SIG-M5 treated with dmso at 0.1 percent for 504 hours (cell line): ENCODE results near the gene UBC.
"Not testable (repeated sequence)": the region's sequence is repeated elsewhere in the genome, so short reads cannot be mapped to it uniquely, and the experiment has no call there.

Source experiments
- DNase-seq: peaks from one replicate; lab custom pipeline; 2025; ENCODE audit not compliant: unreplicated experiment; lab: John Stamatoyannopoulos, UW

UBC gene

GRCh38 chr12:124884587-124885438, 29.6 kb downstream of the UBC start:
- no peak for DNase-seq

- DNase-seq, result no peak
Measured at GRCh38 chr12:124883263-124884130, 31.0 kb downstream of the UBC start.

DNA sequence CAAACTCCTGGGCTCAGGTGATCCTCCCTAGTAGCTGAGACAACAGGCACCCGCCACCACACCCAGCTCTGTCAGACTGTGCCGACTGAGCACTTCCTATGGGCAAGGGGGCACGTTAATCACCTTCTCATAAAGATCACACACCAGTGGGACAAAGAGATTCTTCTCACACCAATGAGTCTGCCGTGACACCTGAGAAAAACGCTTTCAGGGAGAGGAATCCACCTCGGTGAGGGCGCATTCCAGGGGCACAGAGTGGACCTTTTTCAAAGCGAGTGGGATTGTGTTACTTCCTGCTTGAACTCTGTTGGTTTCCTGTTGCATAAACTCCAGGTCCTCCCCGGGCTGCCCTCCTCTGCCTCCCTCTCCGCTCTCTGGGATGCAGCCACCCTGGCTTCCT, 33.3 kb downstream of the UBC start:
- peak; percentile 54 for DNase-seq

DNA sequence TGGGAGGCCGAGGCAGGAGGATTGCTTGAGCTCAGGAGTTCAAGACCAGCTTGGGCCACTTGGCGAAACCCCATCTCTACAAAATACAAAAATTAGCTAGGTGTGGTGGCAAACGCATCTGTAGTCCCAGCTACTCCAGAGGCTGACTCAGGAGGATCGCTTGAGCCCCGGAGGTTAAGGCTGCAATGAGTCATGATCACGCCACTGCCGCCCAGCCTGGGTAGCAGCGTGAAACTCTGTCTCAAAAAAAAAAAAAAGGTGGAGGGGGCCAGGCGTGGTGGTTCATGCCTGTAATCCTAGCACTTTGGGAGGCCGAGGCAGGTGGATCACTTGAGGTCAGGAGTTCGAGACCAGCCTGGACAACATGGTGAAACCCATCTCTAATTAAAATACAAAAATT, 34.1 kb downstream of the UBC start:
- DNase-seq, result not testable (repeated sequence)

DNA sequence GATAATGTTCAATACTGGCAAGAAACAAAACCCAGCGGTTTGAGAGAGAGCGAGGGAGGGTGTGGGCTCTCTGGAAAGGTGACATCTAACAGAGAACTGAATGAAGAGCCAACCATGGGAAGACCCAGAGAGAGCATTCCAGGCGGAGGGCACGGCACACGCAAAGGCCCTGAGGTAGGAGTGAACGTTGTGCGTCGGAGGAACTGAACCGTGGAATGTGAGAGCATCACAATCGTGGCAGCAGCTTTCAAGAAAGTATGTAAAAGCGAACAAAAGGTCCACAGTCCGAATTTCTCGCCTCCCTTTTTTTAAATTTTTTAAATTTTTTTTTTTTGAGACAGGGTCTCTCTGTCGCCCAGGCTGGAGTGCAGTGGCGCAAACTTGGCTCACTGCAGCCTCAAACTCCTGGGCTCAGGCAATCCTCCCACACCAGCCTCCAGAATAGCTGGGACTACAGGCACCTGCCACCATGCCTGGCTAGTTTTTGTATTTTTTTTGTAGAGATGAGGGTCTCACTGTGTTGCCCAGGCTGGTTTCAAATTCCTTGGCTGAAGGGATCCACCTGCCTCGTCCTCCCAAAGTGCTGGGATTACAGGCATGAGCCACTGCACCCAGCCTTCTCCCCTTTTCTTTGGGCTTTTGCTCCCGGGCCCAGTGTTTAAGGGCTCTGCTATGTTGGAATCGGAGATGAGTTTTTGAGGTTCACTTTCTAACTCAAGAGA, 35.5 kb downstream of the UBC start:
- no peak for DNase-seq

DNA sequence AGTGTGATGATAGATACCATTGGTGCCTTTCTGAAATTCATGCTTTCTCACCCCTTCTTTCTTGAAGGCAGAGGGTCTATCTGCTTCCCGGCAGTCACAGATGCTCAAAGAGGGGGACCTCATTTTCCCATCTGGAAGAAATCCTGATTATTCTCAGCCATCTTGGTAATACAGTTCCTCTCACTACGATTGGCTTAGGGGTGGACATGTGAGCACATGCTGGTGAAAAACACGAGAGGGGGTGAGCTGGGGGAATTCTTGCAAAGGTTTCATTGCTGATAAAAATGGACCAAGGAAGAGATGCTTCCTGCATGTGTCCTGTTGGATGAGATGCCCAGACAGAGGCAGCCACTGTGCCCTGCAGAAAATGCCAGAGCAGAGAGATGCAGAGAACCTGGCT, 37.0 kb downstream of the UBC start:
- no peak for DNase-seq

- no peak for DNase-seq
Measured at GRCh38 chr12:124876171-124876570, 38.3 kb downstream of the UBC start.

DNA sequence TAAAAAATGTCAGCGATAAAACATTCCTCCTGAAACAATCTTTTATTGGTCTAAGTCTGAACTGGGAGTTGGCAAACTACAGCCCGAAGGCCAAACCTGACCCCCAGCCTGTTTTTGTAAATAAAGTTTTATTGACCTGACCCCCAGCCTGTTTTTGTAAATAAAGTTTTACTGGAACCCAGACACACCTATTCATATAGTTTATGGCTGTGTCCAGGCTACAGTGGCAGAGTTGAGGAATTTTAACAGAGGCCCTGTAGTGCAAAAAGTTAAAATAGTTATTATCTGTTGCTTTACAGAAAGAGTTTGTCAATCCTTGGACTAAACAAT, 38.7 kb downstream of the UBC start:
- no peak for DNase-seq

DNA sequence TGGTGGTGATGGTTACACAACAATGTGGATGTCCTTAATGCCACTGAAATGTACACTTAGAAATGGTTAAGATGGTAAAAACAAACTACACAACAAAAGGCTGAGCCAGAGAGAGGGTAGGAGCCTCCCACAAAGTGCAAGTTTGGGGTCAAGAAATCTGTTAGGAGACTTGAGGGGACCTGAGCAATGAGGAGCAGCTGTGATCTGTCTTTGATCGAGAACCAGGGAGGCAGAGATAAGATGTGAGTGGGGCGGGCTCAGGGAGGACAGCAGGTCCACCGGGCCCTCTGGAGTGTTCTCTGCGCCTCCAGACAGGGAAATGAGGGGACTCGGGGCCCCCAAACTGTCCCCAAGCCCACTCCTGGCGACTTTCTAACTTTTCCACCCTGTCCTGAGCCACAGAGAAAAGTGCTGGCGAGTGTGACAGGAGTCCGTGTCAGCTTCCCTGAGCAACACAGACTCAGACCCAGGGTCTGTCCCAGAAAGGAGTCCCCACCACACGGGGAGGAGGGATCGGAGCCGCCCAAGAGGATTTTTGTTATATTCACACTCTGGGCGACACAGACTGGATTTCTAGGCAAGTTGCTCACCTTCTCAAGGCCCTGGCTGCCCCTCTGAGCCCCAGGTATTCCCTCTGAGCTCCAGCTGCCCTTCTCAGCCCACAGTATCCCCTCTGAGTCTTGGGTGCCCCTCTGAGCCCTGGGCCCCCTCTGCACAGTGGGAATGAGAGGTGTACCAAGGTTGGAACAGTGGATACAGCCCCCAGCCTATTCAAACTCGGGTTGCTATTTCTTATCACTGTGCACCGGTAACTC, 39.3 kb downstream of the UBC start:
- DNase-seq, result peak; percentile 43

- DNase-seq, result no peak
Measured at GRCh38 chr12:124874188-124874587, 40.3 kb downstream of the UBC start.

- DNase-seq, result no peak
Measured at GRCh38 chr12:124872068-124872719, 42.3 kb downstream of the UBC start.

- DNase-seq, result no peak
Measured at GRCh38 chr12:124871297-124871696, 43.2 kb downstream of the UBC start.

GRCh38 chr12:124870515-124870914, 43.9 kb downstream of the UBC start:
- DNase-seq, result no peak

- peak; percentile 97 for DNase-seq
Measured at GRCh38 chr12:124869059-124869665, 45.3 kb downstream of the UBC start.

GRCh38 chr12:124868252-124869058, 46.0 kb downstream of the UBC start:
- DNase-seq, result peak; percentile 67

- no peak for DNase-seq
Measured at GRCh38 chr12:124867401-124867930, 47.0 kb downstream of the UBC start.

GRCh38 chr12:124866883-124867400, 47.5 kb downstream of the UBC start:
- no peak for DNase-seq

DNA sequence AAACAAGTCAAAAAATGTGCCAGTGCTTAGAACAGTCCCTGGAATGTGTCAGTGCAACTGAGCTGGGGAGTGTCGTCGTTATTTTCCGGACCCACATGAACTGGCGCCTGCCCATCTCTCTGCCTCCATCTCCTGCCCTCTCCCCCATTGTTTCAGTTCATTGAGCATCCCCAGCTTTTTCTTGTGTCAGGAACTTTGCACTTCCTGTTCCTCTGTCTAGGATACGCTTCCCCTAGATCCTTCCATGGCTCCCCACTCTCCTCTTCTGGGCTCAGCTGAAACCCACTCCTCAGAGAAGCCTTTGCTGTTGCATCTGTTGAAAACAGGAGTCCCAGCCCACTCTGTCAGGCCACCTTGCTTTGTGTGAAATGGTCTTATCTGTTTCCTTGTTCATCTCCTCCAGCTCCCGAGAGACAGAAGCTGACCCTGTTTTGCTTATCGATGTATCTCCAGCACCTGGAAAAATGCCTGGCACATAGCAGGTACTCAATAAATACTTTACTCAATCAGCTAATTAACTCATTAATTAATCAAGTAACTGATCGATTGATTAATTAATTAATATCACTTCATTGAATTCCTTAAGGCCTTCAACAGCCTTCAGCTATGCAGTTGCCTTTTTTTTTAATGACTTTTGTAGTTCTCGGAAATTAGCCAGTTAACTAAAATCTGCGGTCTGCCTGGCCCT, 48.1 kb downstream of the UBC start:
- DNase-seq, result no peak
